GM18526 (cell line): ENCODE measurements around the gene MVK.

ENCODE experiments used
- POLR2A ChIP-seq: IDR thresholded peaks from 3 replicates; pipeline ENCODE4 v1.6.1; 2011; ENCODE audit not compliant: insufficient read length; ENCODE audit errors: extremely low read depth

MVK gene

GRCh38 chr12:109600481-109600880 is 26.9 kb downstream of the MVK start:
- no peak for TF ChIP-seq POLR2A

DNA sequence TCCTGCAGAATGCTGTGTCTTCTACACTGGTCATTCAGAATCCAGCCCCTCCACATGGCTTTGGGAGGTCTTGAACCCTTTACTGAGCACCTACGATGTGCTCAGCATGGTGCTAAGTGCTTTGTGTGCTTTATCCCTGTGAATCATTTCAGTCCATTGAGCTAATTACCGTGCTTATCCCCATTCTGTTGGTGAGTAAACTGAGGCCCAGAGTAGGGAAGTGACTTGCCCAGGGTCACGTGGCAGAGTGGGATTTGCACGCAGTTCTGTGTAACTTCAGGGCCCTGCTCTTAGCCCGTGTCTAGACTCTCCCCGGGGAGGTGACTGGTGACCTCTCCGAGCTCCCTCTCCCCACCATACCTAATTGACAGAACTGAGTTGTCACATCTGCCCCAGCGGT is 27.4 kb downstream of the MVK start:
- TF ChIP-seq POLR2A = no peak

GRCh38 chr12:109601557-109601956 is 28.0 kb downstream of the MVK start:
- TF ChIP-seq POLR2A = no peak

DNA sequence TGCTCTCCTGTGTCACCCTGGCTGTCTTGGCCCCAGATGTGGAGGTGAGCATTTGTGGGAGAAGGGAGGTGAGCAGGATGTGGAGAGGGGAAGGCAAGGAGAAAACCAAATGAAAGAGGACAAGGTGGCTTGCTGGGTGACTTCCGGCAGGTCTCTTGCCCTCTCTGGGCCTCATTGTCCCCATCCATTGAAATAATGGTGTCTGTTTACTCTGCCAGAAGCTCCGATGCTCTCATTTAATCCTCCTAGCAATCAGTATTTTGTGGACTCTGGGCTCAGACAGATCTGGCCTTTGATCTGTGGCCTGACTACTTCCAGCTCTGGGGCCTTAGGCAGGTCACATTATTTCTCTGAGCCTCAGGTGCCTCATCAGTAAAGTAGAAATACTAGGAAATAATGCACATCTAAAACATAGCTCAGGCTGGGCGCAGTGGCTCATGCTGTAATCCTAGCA is 30.6 kb downstream of the MVK start:
- no peak for TF ChIP-seq POLR2A

DNA sequence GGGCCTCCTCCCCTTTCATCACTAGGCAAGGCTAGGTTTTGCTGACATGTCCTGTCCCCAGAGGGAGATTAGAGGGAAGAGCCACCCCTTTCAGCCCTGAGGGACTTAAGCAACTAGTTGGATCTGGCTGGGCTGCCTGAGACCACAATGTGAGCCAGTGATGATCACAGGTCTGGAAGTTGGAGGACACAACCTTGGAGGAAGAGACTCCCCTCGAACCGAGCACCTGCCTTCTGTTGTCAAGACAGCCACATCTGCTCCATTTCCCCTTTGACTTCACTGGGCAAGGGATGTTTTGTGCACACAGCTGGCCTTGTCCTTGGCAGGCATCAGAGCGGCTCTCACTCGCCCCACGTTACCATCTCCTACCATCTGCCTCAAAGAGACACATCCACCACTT is 31.4 kb downstream of the MVK start:
- no peak for TF ChIP-seq POLR2A

DNA sequence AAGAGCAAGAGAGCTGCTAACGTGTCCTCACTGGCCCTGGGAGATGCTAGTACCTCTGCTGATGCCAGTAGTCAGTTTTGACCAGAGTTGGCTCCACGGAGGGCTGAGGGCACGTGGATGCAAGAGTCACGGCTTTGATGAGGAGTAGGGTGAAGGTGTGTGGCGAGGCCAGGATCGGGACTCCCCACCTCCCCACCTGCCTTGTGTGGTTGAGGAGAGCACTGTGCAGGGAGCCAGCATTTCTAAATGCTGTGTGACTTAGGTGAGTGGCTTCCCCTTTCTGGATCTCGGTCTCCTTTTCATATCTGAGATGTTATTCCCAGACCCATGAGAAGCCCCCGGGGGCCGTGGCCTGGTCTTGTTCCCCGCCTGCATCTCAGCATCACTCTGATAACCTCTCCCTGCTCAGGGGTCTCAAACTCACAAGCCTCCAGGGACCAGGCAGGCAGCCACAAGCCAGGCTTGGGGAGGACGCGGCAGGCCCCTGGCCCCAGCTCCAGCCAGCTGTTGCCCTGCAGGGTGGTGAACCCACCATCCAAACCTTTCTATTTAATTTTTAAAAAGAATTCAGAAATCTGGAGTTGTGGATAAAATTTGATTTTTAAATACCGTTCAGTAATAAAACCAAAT is 32.1 kb downstream of the MVK start:
- TF ChIP-seq POLR2A = no peak

DNA sequence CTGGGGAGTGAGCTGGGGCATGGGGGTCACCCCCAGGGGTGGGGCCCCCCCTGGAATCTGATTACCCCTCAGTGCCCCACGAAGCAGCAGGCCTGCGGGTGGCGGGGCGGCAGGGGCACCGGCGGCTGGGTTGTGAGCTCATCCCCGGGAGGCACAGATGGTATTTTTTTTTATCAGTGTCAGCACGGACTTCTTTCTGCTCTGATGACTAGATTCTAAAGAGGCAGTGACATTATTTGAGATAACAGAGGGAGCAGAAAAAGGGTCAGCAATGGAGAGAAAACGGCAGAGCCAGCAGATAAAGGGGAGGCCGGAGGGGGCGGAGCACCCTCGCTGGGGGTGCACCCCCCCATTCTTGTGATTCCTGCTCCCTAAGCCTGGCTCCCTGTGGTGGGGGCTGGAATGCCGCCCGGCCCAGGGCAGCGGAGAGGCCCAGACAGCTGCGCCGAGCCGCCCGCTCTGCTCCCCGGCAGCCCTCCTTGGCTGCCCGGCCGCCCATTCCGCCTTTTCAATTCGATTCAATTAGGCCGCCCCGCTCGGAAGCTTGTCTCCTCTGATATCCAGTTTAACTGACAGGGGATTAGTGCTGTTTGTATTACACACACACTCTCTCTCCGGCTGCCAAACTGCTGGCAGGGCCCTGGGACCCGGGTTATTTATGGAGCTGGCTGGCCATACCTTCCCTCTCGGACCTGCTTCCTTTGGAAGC is 32.9 kb downstream of the MVK start:
- TF ChIP-seq POLR2A = no peak

DNA sequence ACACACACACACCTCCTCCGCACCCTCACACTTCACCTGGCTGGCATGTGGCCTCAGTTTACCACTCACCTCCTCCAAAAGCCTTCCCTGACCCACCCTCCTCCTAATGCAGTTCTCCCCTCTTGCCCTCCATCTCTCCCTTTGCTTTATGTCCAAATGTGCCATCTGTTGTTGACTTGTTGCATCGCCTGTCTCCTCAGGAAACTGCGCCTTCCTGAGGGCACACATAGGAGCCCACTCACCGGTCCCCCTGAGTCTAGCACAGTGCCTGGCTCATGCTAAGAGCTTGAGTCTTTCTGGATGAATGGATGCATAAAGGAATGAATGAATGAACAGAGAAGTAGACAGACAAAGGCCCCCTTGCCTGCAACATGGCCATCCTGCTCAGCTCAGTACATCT is 34.0 kb downstream of the MVK start:
- TF ChIP-seq POLR2A = no peak

- TF ChIP-seq POLR2A = no peak
Observed at GRCh38 chr12:109608270-109608669, 34.7 kb downstream of the MVK start.

DNA sequence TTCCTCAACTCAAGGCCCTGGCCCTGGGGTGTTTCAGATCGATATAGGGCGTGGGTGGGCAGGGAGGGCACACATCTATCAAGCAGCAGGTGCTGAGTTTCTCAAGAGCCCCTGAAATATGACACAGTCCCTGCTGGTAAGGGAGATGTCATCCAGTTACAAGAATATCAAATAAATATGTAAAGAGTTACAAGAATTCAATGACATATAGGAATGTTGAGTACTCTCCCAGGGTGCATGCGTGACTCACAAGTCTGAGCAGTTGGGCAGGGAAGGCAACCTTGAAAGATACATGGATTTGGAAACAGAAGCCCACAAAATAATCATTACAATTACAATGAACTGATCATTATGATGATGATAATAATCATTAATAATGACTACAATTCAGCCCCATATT is 35.2 kb downstream of the MVK start:
- TF ChIP-seq POLR2A = no peak

DNA sequence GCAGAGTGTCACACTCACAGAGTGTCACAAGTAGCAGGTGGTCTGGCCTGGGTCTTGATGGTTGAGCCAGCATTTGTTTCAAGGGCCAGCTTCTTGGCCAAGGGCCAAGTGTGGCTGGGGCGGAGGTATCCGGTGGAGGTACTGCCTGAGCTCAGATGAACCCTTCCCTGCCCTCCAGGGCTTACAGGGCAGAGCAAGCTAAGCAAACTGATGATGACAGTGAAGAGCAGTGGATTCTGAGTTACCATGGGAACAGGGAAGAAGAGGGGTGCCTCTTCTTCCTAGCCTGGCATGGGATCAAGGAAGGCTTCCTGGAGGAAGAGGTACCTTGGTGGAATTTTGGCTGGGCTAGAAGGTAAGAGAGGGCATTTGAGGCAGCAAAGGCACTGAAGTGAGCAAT is 35.7 kb downstream of the MVK start:
- no peak for TF ChIP-seq POLR2A

GRCh38 chr12:109610523-109610922 is 36.9 kb downstream of the MVK start:
- TF ChIP-seq POLR2A = no peak

GRCh38 chr12:109611223-109611622 is 37.6 kb downstream of the MVK start:
- no peak for TF ChIP-seq POLR2A

DNA sequence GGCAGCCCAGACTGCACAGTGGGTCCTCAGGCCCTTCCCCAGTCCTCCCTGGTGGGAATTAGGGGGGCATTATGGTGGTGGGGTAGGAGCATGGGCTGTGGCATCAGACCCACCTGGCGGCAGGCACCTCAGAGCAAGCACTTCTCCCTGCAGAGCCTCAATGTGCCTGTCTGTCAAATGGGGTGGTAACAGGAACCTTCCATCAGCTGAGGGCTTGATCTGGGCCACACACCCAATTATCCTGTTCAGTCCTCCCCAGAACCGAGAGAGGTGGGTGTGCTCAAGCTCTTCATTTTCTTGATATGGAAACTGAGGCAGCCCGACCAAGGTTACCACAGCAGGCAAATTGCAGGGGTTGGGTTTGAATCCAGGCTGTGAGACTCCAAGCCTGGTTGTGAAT is 38.4 kb downstream of the MVK start:
- TF ChIP-seq POLR2A = no peak

DNA sequence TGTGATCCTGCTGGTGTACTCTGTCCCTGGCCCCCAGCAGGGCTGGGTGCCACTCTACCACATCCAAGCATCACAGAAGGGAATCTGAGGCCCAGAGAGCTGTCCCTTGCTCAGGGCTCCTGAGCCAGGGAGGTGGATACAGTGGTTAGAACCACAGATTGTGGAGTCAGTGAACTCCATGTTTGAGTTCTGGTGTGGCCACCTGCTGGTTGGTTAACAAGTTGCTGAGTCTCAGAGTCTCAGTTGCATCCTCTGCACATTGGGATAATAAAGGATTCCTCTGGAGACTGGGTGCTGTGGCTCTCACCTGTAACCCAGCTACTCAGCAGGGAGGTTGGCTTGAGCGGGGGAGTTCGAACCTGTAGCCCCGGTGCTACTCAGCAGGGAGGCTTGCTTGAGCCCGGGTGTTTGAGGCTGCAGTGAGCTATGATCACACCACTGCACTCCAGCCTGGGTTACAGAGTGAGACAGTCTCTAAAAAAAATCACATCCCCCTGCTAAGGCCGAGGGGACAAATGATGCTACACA is 39.4 kb downstream of the MVK start:
- no peak for TF ChIP-seq POLR2A

DNA sequence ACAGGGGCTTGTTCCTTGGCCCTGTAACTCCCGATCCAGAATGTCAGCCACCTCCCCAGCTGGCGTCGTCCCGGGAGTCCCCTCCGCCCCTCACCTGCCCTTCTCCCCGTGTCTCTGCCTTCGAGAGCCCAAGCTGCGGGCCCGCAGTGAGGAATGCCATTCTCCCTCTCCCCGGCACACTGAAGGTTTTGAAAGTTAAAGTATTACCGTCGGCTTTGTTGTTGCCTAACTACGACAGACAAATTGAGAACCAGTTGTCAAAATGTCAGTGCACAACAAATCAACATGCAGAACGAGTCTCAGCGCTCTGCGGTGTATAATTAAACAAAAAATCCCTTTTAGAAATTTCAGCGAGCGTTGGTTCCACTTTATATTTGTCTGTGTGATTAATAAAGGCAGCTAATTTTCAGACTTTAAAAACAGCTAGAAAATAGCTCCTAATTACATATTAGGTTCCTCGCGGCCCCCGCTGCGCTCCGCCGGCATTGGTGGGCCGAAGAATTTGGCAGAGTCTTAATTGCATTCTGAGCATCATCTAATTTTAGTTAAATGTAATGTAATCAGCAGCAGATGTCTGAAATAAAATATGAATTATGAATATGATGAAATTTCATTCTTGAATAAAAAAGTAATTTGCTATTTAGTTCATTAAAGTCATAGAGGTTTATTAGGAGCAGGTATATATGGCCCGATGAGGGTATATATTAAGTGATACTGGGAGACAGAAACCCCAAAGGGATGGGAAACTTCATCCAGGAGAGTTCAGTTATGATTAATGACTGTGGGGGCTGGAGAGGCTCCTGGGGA is 40.3 kb downstream of the MVK start:
- no peak for TF ChIP-seq POLR2A
